Glutamatergic neuron (in vitro differentiated cells): ENCODE results near the gene GALNS. TPM values are rescaled to one million over a fixed set of nuclear protein-coding genes. Genes with fewer than 3 reads are reported as not detected.

ENCODE experiments used
- DNase-seq: peaks from one replicate; pipeline ENCODE4 v3.0.0; 2022
- H3K27ac Mint-ChIP-seq: one replicate; pipeline ENCODE4 v1.8.0; 2020; ENCODE audit warnings: mild to moderate bottlenecking, mixed read lengths, inconsistent platforms; ENCODE audit not compliant: unreplicated experiment
- H3K27me3 Mint-ChIP-seq: one replicate; pipeline ENCODE4 v1.8.0; 2020; ENCODE audit warnings: mild to moderate bottlenecking, moderate library complexity, mixed read lengths, inconsistent platforms; ENCODE audit not compliant: unreplicated experiment
- H3K36me3 Mint-ChIP-seq: one replicate; pipeline ENCODE4 v1.8.0; 2020; ENCODE audit warnings: mild to moderate bottlenecking, mixed read lengths, inconsistent platforms; ENCODE audit not compliant: unreplicated experiment
- H3K4me1 Mint-ChIP-seq: one replicate; pipeline ENCODE4 v1.8.0; 2020; ENCODE audit warnings: mild to moderate bottlenecking, low read depth, mixed read lengths, inconsistent platforms; ENCODE audit not compliant: unreplicated experiment
- H3K4me3 Mint-ChIP-seq: one replicate; pipeline ENCODE4 v1.8.0; 2020; ENCODE audit warnings: mild to moderate bottlenecking, mixed read lengths, inconsistent platforms; ENCODE audit not compliant: unreplicated experiment
- H3K9me3 Mint-ChIP-seq: one replicate; pipeline ENCODE4 v1.8.0; 2020; ENCODE audit warnings: mild to moderate bottlenecking, moderate library complexity, mixed read lengths, inconsistent platforms; ENCODE audit not compliant: unreplicated experiment
- total RNA-seq: library from RNA; stranded (reverse); fragmentation: NEBNext Ultra II Directional; extraction: Animal tissue kit (Norgen Biotek cat#: 25700); gene quantifications from one replicate; pipeline ENCODE4 v1.2.1, GENCODE V29; 2021; ENCODE audit not compliant: unreplicated experiment
- TF ChIP-seq, protein P1 (sequence below): fragments of 200-600 bp; sonication (generic); IDR thresholded peaks from one replicate; pipeline ENCODE4 v1.5.0; 2021; ENCODE audit not compliant: partially characterized antibody, unreplicated experiment

Gene GALNS
- total RNA-seq, 1 donor from 2014 or later = 31.7 TPM

- Mint-ChIP-seq H3K36me3 (no peaks in the 10 kb centered on the region), H3K27ac (no peak overlapping the region), H3K4me1 (peaks cover 14% of the 10 kb centered on the region), H3K27me3 (peaks cover 10% of the 10 kb centered on the region), H3K9me3 (peaks cover 2% of the 10 kb centered on the region), H3K4me3 (peak overlapping the region; percentile 61)
- DNase-seq = peak; percentile 60
- TF ChIP-seq, protein P1, sequence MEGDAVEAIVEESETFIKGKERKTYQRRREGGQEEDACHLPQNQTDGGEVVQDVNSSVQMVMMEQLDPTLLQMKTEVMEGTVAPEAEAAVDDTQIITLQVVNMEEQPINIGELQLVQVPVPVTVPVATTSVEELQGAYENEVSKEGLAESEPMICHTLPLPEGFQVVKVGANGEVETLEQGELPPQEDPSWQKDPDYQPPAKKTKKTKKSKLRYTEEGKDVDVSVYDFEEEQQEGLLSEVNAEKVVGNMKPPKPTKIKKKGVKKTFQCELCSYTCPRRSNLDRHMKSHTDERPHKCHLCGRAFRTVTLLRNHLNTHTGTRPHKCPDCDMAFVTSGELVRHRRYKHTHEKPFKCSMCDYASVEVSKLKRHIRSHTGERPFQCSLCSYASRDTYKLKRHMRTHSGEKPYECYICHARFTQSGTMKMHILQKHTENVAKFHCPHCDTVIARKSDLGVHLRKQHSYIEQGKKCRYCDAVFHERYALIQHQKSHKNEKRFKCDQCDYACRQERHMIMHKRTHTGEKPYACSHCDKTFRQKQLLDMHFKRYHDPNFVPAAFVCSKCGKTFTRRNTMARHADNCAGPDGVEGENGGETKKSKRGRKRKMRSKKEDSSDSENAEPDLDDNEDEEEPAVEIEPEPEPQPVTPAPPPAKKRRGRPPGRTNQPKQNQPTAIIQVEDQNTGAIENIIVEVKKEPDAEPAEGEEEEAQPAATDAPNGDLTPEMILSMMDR = peak; percentile 36
Measured at GRCh38 chr16:88784074-88784855, 72.5 kb downstream of the GALNS start.

DNA sequence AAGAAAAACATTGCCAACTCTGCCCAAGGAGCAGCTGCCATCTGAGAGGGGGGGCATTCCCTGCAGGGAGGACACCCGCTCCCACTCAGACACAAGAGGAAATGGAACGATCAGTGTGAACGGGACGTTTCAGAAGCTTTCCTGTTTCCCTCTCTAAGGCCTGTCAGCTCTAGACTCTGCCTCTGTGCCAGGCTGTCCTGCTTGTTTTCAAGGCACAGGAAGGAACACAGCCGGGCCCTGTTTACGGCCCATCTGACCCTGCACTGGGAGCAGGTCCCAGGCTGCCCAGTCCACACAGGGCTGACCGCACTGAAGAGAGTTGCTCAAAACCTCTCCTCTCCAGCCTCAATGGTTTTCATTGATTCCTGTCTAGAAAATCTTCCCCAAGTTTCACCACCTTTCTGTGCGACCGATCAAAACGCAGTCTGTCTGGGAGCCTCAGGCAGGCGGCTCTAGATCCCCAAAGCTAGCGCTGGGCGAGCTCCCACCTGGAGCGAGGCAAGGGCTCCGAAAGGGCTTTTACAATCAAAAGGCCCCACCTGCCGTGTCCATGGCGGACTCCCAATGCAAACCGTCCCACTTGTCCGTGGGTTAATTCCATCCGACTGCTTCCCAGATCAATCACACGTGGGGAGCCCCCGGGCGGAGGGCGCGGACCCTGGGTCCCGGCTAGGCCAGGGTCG is 73.2 kb downstream of the GALNS start:
- Mint-ChIP-seq H3K36me3 (no peaks in the 10 kb centered on the region), H3K27ac (no peak overlapping the region), H3K27me3 (peaks cover 10% of the 10 kb centered on the region), H3K4me3 (no peak overlapping the region), H3K4me1 (peaks cover 14% of the 10 kb centered on the region), H3K9me3 (peaks cover 2% of the 10 kb centered on the region)
- DNase-seq = peak; percentile 14
- TF ChIP-seq, protein P1 = no peak

DNA sequence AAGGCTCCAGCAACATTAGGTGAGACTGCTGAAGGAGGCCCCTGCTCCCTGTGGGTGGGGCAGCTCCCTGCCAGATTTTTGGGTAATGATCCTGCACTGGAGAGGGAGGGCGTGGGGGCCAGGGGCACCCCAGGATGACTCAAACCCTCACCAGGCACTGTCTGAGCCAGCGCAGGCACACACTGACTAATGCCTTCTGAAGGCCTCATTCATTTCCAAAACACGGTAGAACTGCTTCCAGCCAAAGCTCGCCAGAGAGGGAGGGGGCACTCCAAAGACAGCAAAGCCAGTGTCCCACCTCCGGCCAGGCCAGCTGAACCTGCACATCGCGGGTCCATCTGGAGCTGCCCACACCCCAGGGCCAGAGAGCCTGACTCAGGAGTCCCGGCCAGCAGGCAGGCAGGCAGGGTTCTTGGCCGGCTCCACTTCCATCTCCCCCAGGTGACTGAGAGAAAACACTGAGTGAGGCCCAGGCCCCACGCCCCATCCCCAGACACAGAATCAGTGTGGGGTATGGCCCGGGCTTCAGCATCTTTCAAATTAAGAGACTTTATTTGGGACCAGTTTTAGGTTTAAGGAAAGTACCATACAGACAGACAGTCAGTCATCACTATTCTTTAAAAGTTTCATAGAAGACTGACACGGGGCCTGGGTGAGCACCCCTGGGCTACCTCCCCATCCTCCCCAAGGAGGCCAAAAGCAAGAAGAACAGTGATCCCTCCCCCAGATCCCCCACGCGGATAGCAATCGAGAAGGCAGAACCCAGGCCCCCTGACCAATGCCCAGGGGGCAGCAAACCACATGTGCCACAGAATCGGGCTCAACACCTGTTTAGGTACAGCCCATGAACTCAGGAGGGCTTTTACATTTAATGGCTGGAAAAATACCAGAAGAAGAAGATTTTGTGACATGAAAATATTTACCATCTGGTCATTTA is 74.0 kb downstream of the GALNS start:
- H3K4me1 Mint-ChIP-seq = peaks cover 19% of the 10 kb centered on the region
- TF ChIP-seq, protein P1 = no peak
- H3K27ac Mint-ChIP-seq = no peak overlapping the region
- H3K27me3 Mint-ChIP-seq = peaks cover 8% of the 10 kb centered on the region
- H3K4me3 Mint-ChIP-seq = peak overlapping the region; percentile 11
- H3K9me3 Mint-ChIP-seq = peaks cover 2% of the 10 kb centered on the region
- H3K36me3 Mint-ChIP-seq = no peaks in the 10 kb centered on the region
- DNase-seq = peak; percentile 12

GRCh38 chr16:88781140-88782077 is 75.3 kb downstream of the GALNS start:
- H3K4me3 Mint-ChIP-seq = no peak overlapping the region
- peaks cover 2% of the 10 kb centered on the region for H3K9me3 Mint-ChIP-seq
- DNase-seq = peak; percentile 13
- TF ChIP-seq, protein P1 = no peak
- no peak overlapping the region for H3K27ac Mint-ChIP-seq
- no peaks in the 10 kb centered on the region for H3K36me3 Mint-ChIP-seq
- H3K27me3 Mint-ChIP-seq = peaks cover 8% of the 10 kb centered on the region
- H3K4me1 Mint-ChIP-seq = peaks cover 19% of the 10 kb centered on the region
